Measurements from ENCODE around the gene GRK3.
"Not testable (repeated sequence)": the region's sequence is repeated elsewhere in the genome, so short reads cannot be mapped to it uniquely, and the experiment has no call there.

The GRK3 gene

DNA sequence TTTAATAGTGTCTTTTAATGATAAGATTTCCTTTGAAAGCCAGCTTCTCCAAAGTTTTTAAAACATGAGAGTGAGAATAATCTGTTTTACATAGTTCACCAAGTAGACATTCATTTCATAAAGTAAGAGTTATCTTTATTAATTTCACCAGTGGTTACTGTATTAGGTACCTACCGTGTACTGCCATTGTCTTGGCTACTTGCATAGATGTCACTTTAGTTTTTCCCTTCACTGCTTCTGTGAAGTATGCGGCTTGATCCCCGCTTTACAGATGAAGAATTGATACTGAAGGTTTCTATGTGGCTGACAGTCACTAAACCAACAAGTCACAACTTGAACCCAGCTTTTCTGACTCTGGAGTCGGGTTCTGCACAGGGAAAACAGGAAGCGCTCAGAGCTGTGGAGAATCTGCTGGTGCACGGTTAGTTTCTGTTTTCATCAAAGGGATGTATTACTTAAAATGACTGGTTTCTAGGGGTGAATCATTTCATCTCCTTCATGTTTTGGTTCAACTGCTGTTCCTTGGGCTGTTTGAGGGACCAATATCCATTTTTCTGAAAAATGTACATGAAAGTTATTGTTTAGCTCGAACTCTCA is 138.2 kb downstream of the GRK3 start:
- no peak for DNase-seq

DNA sequence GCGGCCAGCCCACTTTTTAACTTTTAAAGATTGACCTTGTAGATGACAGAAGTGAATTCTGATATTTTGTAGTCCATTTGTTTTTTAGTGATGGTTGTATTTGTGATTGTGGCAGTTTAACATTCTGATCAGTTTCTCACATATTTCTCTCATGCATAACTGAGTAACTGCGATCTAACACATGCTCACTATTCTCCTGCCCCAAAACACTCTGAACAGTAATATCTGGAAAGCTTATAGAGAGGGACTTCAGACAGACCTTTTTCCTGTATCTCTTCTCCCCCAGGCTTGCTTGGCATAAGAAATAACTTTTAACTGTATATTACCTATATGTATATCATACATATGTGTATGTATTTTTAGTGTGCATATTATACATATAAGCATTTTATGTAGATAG is 140.2 kb downstream of the GRK3 start:
- DNase-seq: no peak

DNA sequence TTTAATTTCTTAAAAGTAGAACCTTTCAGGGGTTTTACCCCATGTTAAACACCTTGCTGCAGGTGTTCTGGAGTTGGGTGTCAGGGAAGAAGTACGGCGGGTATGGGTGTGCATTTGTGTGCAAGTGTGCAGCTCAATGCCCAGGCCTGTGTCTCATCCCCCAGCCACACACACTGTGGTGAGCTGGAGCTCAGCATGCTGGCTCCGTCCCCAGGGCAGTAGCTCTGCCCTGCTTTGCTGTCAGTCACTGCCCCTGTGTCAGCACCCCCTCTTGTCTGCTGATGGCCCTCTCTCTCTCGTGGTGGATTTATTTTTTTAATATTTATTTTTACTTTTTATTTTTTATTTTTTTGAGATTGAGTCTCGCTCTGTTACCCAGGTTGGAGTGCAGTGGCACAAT is 141.7 kb downstream of the GRK3 start:
- DNase-seq: no peak

DNA sequence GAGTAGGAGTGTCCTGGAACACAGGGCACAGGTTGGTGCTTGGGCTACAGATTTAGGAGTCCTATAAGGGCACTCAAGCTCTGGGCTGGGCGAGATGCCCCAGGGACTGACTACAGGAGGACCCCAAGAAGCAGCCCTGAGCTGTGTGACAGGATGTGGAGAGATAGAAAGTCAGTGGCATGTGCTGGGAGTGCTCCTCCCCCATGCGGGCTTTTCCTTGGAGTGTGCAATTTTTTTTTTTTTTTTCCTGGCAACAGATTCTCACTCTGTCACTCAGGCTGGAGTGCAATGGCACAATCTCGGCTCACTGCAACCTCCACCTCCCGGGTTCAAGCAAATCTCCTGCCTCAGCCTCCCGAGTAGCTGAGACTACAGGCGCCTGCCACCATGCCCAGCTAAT is 144.0 kb downstream of the GRK3 start:
- not testable (repeated sequence) for DNase-seq

DNA sequence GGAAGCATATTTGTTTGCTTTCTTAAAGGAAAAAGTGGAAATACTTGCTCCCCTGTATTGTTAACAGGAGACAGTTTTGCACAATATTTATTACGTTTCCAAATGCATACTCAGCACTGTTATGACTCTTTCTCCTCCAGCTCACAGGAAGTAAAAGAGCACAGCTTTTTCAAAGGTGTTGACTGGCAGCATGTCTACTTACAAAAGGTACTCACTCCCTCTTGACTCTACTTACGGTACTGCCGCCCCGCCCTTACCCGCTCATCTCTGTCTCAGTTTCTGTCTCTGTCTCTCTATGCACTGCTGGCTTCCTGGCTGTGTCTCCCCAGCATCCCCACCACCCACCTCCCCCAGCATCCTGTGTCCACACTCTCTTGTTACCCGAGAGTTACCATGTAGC is 145.3 kb downstream of the GRK3 start:
- DNase-seq: no peak

DNA sequence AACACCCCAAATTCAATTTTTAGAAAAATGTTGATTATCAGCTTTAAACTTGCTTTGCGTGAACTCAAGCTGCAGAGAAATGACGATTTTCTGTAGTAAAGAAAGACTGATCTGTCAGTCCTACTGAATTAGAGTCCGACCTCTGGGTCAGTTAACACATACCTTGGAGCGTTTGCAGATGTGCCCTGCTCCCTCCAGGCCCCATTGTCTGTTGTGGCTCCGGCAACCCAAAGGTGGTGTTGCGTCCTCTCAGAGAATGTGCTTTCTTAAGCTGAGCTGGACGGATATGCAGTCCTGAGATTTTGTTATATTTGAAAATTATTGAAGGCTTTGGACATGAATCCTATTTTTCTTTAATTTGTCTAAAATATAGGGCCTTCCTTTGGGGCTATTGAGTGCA is 146.0 kb downstream of the GRK3 start:
- no peak for DNase-seq

DNA sequence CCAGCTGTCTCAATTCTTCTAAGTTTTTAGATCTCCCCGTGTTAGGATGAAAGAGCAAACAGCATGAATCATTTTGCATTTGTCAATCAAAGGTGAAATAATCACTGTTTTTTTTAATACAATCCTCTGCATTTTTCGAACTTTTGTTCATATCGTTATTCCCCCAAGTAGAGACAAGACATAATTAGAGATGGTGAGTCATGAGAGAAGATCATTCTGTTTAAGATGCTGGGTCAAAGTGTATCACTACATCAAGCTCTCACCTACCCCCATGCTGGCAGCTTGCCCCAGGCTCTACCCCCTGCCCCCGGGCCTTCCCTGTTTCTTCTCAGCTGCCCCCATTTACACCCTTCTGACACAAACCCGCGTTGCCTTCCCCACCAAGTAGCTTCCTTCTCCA is 147.0 kb downstream of the GRK3 start:
- no peak for DNase-seq

DNA sequence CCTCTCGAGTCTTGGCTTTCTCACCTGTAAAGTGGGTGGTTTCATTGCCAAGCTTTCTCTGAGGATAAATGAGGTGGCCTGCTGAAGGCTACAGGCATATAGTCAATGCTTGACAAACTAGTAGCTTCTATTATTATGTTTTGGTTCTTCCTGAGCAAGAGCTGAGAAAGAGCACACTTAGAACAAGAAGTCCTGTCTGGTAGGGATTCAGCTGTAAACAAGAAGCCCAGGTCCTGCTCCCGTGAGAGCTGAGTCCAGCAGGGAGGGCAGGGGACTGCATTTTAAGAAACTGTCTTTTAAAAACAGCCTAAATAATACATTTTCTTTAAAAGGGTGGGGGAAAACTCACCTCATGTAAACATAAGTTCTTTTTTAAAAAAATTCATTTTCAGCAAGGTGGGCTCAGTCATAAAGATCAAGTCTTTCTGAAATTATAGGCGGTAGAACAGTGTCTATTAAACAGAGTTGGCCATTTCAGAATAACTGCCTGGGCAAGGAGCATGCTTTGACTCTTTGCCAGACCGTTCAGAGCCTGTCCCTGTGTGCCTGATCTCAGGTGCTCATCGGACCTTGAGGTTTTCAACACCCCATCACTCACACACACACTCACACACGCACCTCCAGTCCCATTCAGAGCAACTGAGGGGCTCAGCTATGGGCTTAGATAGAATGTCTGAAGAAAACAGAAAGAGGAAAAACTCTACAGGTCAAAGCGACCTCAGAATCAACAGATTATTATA is 148.4 kb downstream of the GRK3 start:
- DNase-seq: no peak

DNA sequence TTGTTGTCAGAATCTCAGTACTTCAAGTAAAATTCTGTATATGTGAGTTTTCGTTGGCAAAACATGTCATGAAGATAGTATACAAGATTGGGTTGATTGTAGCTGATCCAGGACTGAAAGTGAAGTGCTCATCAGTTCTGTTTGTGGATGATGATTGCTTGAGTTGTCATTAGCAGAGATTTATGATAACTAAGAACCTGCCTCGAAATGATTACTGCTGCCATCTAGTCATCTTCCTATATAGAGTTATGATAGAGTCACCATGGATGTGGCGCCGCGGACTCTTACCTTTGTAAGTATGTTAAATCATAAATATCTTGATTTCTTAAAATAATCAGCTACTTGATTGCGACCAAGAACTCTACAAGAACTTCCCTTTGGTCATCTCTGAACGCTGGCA is 149.6 kb downstream of the GRK3 start:
- no peak for DNase-seq

DNA sequence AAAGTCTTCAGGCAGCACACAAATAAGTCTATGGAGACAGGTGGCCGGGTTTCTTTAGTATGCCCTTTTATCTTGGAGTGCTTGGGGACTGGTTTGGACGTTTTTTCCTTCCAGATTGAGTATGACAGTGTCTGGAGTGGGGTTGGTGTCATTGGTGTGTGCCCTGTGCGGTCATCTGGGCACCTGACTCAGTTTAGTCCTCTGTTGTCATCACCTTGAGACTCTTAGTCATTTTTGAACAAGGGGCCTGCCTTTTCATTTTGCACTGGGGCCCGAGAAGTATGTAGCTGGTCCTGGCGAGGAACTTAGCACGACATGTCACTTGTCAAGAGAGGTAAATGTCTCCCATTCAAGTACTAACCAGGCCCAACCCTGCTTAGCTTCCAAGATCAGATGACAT is 150.3 kb downstream of the GRK3 start:
- DNase-seq: no peak

DNA sequence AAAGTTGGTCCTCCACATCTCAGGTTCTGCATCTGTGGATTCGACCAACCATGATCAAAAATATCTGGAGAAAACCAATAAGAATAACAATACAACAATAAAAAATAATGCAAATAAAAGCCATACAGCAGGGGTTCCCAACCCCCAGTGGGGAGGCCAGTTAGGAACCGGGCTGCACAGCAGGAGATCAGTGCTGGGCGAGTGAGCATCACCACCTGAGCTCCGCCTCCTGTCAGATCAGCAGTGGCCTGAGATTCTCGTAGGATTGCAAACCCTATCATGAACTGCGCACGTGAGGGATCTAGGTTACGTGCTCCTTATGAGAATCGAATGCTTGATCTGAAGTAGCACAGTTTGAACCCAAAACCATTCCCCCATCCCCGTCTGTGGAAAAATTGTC is 152.2 kb downstream of the GRK3 start:
- no peak for DNase-seq

DNA sequence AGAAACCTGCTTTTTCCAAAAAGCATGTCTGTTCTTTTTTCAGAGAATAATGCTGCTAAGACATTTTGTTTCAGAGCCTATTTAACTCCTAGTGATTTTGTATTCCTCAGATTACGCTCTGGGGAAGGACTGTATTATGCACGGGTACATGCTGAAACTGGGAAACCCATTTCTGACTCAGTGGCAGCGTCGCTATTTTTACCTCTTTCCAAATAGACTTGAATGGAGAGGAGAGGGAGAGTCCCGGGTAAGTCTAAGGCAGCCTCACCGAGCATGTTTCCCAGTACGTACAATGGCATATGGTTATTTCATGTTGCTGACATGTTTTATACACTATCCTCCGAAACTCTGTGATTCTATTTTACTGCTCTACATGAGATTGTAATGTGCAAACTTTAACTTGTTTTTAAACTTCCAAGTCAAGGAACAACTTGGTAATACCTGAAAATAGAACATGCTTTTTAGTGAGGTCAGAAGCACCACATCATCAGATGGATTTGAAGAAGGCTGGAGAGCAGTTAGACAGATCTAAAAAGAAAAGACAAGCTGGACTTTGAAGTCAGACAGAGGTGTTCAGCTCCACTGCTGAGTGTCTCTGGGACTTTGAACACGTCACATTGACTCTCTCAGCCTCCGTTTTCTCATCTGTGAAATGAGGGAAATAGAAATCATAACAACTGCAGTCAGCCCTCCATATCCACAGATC is 153.8 kb downstream of the GRK3 start:
- DNase-seq: no peak

DNA sequence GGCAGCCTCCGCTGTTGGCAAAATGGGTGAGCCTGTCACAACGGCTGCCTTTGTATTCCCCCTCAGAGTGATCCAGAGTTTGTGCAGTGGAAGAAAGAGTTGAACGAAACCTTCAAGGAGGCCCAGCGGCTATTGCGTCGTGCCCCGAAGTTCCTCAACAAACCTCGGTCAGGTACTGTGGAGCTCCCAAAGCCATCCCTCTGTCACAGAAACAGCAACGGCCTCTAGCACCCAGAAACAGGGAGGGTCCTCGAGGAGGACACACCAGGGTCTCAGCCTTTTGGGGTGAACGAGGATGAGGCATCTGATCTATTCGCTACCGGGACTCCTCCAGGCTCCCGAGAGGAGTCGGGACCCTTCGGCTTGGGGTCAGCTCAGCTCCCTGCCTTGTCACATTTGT is 157.7 kb downstream of the GRK3 start:
- no peak for DNase-seq

DNA sequence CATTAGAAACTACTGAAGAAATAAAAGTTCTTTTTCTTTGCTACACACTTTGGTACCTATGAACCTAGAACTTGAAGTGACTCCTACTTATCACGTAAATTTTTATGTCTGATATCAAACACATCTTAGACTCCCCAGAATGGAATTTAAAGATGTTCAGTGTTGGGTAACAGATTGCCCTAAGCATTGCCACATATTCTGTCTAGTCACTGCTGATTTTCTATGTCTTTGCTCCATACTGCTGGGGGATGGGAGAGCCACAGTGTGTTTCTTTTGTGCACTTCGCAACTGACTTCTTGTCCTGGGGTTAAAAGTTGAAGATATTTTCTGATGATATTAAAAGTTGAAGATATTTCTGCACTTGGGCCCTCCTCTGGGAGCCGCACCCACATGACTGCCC is 158.2 kb downstream of the GRK3 start:
- no peak for DNase-seq

DNA sequence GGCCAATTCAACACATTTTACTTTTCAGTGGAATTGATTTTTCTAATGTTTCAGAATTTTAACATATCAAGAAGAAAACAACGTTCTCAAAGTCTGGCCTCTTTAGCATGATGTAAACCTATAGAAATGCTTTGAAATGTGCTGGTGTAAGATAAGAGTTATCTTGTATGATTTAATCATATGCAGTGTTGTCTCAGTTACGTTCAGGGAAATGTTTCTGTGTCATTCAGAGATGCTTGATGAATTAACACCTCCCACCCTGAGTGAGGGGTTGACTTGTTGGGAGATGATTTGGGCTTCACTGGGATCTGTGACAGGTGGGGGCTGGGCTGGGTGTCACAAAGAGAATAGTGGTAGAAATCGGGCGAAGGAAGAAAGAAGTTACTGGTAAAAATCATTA is 161.8 kb downstream of the GRK3 start:
- DNase-seq: no peak

DNA sequence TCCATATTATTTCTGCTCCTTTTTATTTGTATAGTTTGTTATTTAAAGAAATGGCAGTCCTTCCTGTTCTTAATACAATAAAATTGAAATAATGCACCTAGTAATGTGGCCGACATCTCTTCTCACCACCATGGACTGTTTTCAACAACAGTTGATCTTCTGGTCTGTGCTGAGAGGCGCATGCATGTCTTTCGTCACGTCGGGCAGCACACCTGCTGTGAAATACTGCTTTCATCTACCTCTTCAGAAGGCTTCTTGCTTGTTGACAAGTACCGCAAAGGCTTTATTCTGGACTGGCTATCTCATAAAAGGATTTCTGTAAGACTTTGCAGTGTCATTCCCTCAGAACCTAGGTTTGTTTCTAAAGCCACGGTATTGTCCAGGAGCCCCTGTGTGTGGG is 163.6 kb downstream of the GRK3 start:
- DNase-seq: no peak

DNA sequence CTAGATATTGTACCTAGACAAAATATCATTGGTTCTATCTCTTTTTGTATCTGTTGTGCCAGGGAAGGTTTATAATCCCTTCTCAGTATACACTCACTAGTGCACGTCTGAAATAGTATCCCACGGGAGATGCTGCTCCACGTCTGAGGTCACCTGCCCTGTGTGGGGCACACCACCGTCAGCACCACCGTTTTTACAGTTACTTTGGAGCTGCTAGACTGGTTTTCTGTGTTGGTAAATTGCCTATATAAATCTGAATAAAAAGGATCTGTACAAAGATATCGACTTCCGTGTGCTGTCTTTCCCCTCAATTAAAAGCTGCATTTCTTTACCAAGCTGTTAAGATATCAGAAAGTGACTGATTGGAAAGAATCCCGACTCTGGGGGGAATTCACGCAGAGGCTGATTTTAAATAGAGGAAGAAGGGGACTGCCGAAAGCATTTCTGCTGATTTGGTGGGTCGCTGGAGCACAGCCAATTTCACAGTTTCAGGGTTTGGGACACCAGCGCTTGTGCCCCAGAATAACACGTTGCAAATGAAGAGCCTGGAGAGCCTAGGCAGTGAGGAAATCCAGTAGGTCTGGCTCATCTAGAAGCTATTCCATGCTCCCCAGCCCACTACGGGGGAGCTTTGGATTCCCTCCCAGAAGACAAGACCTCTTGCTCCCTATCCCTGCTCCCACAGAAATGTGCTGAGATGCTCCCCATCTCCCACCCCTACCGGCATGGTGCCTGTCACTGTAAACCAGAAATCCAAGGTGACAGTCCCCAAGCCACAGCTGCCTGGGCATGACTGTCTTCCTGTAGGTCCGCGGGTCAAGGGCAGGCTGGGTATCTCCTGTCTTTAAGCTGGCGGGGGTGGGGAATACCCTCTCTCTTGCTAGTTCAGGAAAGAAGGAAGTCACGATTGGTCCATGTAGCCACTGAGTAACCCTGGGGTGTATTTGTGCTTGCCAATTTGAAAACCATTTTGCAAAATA is 164.8 kb downstream of the GRK3 start:
- no peak for DNase-seq

DNA sequence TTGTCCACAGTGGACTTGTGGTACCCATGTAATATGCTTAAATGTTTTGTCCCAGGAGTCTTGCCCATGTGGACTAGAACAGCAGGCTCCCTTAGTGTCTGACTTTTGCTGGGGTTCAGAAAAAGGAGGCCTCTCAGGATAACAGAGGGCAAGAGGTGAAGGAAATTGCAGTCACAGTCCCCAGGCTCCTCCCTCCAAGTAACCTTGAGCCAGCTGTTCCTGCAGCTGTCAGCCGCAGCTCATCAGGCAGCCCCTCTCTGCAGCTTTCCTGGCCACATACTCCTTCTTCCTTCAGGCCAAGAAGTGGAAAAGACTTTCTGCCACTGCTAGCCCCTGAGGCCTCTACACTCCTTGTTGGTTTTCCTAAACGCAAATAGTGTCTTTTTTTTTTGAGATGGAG is 171.2 kb downstream of the GRK3 start:
- DNase-seq: no peak

DNA sequence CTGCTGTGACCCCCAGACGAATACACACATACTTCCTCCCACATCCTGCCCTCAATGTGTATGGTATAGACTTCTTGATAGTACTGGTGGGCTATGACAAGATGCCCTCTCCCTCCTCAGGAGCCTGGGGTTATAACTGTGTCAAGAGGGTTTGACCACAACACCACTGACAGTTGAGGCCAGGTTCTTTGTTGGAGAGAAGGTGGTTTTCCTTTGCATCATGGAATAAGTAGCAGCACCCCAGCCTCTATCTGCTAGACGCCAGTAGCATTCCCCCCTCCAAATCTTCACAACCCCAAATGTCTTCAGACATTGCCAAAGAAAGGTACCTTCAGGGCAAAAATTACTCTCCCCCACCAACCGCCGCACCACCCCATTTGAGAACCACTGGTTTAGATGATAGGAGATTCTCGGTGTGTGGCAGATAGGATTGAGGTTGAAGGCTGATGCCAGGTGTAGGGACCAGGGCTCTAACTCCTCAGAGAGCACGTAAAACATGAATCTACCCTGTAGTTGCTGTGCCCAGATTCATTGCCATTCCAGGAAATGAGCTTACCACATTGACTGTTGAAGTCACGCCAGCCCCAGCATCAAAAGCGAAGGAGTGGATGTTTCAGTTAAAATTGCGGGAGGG is 172.0 kb downstream of the GRK3 start:
- no peak for DNase-seq

DNA sequence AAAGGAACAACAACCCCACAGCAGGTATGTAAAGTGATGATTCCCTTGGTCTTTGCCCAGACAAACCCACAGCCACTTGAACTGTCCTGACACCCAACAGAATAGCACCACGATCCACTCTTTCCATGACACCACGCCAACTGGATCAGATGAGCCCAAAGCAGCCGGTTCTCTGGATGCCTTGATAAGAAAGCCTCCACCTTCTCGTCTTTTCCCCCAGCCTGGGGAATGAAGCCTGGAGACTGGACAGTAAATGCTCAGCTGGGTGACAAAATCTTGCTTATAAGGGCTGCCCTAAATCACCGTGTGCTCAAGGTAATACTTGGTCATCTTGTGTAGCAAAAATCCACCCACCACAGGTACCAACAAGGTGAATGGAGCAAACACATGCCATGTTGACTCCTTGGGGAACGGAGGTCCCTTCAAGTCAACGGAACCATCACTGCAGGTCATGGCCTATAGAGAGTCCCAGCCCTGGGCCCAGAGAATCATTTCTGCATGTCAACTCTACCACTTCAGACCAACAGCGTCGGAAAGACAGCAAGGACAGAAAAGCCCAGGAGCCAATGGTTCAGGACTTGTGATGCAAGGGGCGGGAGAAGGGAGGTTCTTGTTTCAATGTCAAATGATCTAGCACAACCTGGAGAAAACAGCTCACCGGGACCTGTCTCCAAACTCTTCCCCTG is 175.3 kb downstream of the GRK3 start:
- DNase-seq: no peak

DNA sequence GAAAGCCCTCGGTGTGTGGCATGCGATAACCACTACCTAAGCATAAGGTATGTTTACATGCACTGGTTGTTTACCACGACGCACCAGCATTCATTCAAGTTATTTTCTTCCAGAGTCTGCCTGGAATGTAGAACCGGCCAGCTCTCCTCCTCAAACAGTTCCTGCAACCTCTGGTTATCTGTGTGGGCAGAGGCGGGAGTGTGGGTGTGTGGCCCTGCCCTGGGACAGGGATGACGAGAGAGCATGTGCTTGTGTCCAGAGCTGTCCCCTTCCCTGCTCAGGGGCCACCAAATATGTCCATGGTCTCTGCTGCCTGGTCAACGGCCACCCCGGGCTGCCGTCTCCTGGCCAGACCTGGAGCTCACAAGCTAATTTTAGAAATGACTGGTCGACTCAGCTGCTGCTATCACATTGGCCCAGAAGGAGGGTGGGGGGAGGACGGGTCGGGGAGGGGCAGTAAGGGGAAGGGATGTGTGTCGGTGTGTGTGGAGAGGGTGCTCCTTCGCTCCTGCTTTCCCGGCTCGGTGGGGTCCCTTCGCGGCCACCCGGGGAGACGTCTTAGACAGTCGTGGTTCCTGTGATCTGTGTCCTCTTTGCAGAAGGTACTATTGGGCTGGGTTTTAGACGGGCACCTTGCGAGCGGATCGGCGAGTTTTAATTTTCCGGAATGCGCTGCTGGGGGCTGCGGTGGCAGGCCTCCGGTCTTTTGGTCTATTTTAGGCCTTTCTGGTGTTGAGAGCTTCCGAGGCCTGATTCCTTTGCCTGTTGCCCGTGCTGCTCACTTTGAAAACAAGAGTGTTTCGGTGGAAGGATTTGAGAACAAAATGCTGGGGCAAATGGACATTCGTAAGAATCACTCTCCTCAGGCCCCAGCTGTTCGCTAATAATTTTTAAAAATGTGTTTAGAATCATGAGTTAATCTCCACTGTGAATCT is 177.5 kb downstream of the GRK3 start, which contains the start of gene MYO18B:
MYO18B (plus strand) TSS at position 497 of the 935 bp plus-strand sequence. CDS start 18,905 bp downstream, outside the sequence.
- no peak for DNase-seq

Data from stimulated activated CD4-positive, alpha-beta T cell treated with anti-CD3 and anti-CD28 coated beads, Interleukin-4, amount 100 ng/mL, for 1 hour (primary cell).